GM12875 (cell line): ENCODE results near the gene GIMAP4.

Experiments
- H3K4me3 ChIP-seq: one replicate; pipeline ENCODE4 v1.5.1; 2011; ENCODE audit warnings: low read depth, low read length, control low read depth
- TF ChIP-seq, protein P1 (sequence below): IDR thresholded peaks from 2 replicates; pipeline ENCODE4 v1.5.1; 2011; ENCODE audit warnings: low read depth, mild to moderate bottlenecking, control low read depth, inconsistent platforms, low read length, moderate library complexity, borderline replicate concordance; ENCODE audit not compliant: insufficient read depth

The GIMAP4 gene

DNA sequence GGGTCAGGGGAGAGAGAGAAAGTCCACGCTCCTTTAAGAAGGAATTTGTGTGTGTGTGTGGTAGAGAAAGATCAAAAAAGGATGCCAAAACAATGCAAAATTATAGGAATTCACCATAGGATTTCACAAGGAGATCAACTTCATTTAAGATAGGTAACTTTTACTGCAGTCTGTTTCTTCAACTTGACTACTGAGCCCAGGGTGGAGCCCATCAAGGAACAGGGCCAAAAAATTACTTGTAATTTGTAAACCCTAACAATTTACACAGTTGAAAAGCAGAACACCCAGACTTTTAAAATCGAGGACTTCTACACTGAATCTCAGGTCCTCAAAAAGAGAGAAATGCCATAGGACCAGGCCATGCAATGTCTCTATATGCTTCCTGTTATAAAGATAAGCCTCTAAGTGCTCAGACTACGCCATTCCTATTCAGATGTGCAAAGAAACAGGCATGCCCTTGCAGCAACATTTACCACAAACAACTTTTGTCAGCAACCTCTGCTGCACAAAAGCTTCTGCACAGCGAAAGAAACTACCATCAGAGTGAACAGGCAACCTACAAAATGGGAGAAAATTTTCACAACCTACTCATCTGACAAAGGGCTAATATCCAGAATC lies 10.6 kb upstream of the GIMAP4 start:
- TF ChIP-seq, protein P1, sequence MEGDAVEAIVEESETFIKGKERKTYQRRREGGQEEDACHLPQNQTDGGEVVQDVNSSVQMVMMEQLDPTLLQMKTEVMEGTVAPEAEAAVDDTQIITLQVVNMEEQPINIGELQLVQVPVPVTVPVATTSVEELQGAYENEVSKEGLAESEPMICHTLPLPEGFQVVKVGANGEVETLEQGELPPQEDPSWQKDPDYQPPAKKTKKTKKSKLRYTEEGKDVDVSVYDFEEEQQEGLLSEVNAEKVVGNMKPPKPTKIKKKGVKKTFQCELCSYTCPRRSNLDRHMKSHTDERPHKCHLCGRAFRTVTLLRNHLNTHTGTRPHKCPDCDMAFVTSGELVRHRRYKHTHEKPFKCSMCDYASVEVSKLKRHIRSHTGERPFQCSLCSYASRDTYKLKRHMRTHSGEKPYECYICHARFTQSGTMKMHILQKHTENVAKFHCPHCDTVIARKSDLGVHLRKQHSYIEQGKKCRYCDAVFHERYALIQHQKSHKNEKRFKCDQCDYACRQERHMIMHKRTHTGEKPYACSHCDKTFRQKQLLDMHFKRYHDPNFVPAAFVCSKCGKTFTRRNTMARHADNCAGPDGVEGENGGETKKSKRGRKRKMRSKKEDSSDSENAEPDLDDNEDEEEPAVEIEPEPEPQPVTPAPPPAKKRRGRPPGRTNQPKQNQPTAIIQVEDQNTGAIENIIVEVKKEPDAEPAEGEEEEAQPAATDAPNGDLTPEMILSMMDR: no peak
- H3K4me3 ChIP-seq: no peak overlapping the region

DNA sequence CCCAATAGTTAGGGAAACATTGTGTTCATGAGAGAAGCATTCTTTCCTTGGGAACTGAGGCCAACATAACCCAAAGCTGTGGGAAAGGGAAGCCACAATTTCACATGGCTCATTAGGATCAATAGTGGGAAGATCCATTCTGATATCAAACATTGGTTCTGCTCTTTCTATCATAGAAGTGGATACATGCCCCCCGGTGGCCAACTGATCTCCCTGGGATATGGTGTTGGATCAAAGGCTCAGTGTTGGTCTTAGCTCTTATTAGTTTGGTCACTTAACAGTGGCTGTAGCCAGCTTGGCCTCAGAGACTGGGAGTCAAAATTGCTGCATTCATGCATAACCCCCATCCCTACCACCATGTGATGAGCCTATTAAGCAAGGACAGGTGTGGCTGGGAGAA lies 6.7 kb upstream of the GIMAP4 start:
- TF ChIP-seq, protein P1: no peak
- no peak overlapping the region for H3K4me3 ChIP-seq

DNA sequence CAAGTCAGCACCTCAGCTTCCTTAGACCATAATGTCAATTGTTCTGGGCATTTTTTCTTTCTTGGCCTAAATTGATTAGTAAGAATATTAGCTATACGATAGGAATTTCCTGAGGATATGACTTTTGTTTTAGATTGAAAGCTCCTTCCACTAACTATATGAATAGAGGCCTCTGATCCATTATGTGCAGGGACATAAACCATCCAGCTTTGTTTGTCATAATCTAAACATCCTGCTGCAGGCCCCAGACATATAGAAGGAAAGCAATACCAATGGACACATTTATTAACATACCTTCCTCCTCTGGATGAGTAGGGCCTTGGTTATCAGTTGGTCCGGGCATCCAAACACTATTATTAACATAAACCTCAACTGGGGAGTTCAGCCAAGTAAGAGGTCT lies 4.3 kb upstream of the GIMAP4 start:
- H3K4me3 ChIP-seq: no peak overlapping the region
- TF ChIP-seq, protein P1: no peak

DNA sequence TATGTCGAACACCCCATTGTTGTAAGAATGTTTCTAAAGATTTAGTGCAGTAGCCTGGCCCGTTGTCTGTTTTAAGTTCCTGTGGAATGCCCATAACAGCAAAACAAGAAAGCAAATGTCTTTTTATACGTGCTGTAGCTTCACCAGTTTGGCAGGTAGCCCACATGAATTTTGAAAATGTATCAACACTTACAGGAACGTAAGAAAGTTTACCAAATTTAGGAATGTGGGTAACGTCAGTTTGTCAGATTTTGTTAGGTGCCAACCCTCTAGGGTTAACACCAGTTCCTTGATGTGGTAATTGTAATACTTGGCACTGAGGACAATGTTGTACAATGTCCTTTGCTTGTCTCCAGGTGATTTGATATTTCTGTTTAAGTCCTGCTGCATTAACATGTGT lies 3.2 kb upstream of the GIMAP4 start:
- TF ChIP-seq, protein P1: no peak

DNA sequence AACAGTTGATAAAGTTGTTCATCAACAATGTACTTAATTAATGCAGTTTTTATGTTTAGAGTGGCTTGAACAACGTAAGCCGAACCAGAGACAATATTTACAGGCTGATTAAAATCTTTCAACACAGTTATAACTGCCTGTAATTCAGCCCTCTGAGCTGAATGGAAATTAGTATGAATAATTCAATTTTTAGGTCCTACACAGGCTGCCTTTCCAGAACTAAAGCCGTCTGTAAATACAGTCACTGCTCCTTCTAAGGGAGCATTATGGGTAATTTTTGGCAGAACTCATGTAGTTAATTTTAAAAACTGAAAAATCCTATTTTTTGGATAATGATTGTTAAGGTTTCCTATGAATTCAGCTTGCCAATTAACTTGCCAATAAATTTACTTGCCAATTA lies 2.6 kb upstream of the GIMAP4 start:
- TF ChIP-seq, protein P1: no peak

More for the DNA sequence above, 3.2 kb upstream of the GIMAP4 start:
- no peak overlapping the region for H3K4me3 ChIP-seq

DNA sequence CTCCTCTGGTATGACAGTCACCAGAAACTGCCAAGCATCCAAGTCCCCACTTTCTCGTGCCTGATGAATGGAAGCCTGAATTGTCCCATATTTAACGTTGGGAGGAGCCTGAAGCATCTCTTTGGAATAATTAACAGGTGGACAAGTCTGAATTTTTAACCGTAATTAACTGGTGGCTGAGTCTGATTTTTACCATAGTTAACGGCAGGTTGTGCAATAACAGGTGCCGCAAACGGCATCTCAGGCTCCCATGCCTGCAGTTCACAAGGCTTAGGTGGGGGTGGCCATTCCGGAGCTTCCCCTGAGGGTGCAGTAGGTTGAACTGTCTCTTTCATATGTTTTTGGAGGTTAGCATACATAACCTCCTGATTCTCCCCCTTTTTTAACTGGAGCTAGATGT lies 2.0 kb upstream of the GIMAP4 start:
- TF ChIP-seq, protein P1: no peak
- no peak overlapping the region for H3K4me3 ChIP-seq

More for the DNA sequence above, 2.6 kb upstream of the GIMAP4 start:
- no peak overlapping the region for H3K4me3 ChIP-seq

DNA sequence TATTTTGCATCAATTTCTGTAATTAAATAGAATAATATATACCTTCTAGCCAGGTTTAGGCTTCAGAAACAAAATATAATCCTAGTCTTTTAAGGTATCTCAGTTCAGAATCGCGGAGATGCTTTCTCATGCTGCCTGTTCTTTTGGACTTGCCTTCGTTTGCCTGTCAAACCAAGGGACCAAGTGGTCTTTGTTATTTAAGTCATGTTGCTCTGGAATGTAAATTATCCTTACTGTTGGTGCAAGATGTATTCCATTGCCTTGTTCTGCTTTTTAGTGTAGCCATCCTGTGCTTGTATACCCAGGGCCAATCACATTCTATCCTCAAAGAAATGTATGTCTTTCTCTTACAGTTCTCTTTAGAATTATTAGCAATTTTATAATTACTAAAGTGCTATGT lies 1.1 kb upstream of the GIMAP4 start:
- H3K4me3 ChIP-seq: no peak overlapping the region
- TF ChIP-seq, protein P1: no peak
